ENCODE data around the gene MTNR1B. TPM values are rescaled to one million over a fixed set of nuclear protein-coding genes. Genes with fewer than 3 reads are reported as not detected.

The MTNR1B gene
- total RNA-seq, 4 donors from 2014 or later = not detected

DNA sequence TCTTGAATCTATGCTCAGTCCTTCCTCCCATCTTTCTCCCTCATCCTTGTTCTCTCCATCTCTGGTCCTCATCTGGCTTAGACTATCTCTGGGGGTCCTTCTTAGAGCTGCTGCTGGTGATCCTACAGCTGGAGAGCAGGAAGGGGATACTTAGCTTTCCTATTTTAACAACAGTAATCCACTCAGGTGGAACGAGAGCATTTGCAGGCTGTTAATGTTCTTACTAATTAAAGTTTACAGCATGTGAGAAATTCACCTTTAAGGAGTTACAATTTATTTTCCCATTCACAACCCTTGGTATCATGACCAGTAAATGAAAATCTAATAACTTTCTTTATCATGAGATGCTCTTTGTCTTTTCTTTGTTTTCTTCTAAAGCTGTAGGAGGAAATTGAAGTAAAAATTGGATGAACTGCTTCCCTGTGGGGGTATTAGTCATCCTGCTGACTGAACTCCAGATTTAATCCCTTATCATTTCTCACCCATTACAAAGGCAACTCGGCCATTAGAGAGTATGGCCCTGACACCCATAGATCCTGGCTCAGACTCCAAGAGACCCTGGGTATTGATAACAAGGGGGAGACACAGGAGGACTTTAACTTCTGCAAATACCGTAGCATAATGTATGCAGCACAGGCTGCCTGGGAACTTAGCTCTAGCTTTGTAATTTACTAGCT, 37.6 kb upstream of the MTNR1B start:
- TF ChIP-seq POLR2AphosphoS5 (IDR thresholded peaks at IDR 0.05) (no peak), POLR2A (IDR thresholded peaks at IDR 0.05) (no peak), EP300 (IDR thresholded peaks at IDR 0.05) (no peak)
- TF ChIP-seq, protein P1, sequence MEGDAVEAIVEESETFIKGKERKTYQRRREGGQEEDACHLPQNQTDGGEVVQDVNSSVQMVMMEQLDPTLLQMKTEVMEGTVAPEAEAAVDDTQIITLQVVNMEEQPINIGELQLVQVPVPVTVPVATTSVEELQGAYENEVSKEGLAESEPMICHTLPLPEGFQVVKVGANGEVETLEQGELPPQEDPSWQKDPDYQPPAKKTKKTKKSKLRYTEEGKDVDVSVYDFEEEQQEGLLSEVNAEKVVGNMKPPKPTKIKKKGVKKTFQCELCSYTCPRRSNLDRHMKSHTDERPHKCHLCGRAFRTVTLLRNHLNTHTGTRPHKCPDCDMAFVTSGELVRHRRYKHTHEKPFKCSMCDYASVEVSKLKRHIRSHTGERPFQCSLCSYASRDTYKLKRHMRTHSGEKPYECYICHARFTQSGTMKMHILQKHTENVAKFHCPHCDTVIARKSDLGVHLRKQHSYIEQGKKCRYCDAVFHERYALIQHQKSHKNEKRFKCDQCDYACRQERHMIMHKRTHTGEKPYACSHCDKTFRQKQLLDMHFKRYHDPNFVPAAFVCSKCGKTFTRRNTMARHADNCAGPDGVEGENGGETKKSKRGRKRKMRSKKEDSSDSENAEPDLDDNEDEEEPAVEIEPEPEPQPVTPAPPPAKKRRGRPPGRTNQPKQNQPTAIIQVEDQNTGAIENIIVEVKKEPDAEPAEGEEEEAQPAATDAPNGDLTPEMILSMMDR (IDR thresholded peaks at IDR 0.05) = no peak
- Histone ChIP-seq H3K36me3 (no peaks in the 10 kb centered on the region), H3K27me3 (no peaks in the 10 kb centered on the region), H3K9me3 (no peaks in the 10 kb centered on the region), H3K4me1 (no peaks in the 10 kb centered on the region), H3K4me3 (no peak overlapping the region), H3K27ac (no peak overlapping the region)
- ATAC-seq = no peak
- 40 to 58% methylated on average over 1 to 3 of the region's 3 CpGs for WGBS, 2 donors (ENCODE audit: low coverage in 1 of 2)

DNA sequence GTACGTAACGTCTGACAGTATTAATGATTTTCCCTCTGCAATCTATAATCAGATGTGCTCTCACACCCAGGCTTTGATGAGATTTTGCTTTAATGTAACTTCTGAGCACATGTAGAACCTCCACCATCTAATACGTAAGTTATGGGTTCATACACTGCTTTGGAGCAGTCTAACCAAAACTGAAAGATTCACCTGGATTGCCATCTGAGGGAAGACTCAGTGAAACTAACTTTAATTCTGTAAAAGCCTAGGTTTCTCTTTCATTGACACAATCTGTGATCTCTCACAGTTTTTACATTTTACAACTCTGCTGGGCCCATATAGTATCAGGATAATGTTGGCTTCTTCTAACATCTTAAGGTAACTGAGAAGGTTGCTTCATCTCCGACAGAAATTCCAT, 30.1 kb upstream of the MTNR1B start:
- H3K9me3 ChIP-seq = no peaks in the 10 kb centered on the region
- no peaks in the 10 kb centered on the region for H3K27me3 ChIP-seq
- H3K27ac ChIP-seq = no peak overlapping the region
- WGBS, 2 donors (ENCODE audit: low coverage in 1 of 2) = 84 to 85% methylated on average over 4 of the region's 4 CpGs
- H3K4me3 ChIP-seq = no peak overlapping the region
- no peaks in the 10 kb centered on the region for H3K36me3 ChIP-seq
- H3K4me1 ChIP-seq = no peaks in the 10 kb centered on the region
- TF ChIP-seq EP300 (IDR thresholded peaks at IDR 0.05) (no peak), POLR2A (IDR thresholded peaks at IDR 0.05) (no peak), POLR2AphosphoS5 (IDR thresholded peaks at IDR 0.05) (no peak)
- TF ChIP-seq, protein P1 (IDR thresholded peaks at IDR 0.05) = no peak
- no peak for ATAC-seq

DNA sequence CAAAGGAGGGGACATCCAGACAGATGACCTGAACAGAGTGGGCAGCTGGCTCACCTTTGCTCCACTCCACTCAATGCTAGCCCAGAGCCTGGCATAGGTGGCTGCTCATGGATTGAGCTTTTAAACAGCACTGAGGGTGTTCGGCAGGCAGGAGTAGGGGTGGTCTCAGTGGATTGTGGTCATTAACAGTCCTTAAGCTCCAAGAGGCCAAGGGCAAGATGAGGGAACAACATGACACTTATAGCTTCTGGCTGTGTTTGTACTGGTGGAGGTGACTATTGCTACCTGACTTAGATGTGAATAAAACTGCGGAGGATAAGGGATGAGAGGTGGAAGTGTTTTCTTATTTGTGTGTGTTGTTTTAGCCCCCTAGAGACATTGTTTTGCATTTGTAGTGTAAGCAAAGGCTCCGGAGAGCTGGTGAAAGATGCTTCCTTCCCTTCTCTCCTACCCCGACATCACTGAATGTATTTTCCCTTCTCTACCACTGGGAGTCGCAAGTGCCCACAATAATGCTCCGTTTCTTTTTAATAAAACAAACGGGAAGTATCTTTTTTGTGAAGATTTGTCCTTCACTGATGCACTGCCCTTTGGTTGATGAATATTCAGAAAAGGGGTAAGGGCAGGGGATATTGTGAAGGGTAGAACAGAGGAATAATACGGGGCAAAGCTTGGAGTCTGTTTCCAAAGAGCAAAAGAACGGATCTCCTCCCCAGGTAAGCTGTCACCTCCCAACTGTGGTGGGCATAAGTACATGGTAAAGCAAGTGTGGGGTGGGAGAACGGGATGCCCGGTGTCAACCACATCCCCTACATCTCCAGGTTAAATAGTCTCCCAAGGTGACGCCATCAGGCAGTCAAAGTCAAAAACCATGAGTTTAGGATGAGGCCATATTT, 27.5 kb upstream of the MTNR1B start:
- TF ChIP-seq POLR2A (IDR thresholded peaks at IDR 0.05) = no peak
- TF ChIP-seq, protein P1 (IDR thresholded peaks at IDR 0.05) = peak; percentile 34 to 59 (median 49)
- no peak overlapping the region for H3K4me3 ChIP-seq
- no peak overlapping the region for H3K27ac ChIP-seq
- H3K36me3 ChIP-seq = no peaks in the 10 kb centered on the region
- ATAC-seq = no peak
- 19 to 33% methylated on average over 10 to 12 of the region's 12 CpGs for WGBS, 2 donors (ENCODE audit: low coverage in 1 of 2)
- H3K9me3 ChIP-seq = no peaks in the 10 kb centered on the region
- H3K27me3 ChIP-seq = no peaks in the 10 kb centered on the region
- no peaks in the 10 kb centered on the region for H3K4me1 ChIP-seq

DNA sequence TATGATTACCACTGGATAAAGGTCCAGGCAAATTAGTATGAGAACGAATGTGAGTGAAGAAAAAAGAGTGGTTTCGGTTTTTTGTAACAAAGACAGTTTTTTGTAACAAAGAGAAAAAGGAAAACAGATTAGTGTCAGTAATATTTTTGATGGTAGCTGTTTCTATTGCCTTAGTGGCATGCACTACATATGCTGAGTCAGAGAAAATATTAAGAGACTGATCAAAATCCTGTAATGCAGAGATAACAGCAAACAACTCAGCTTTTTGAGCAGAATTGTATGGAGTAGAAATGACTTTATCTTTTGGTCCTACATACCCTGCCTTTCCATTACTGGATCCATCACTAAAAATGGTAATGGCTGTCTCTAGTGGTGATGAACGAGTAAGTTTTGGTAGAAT, 22.7 kb upstream of the MTNR1B start:
- H3K4me1 ChIP-seq = no peaks in the 10 kb centered on the region
- no peaks in the 10 kb centered on the region for H3K36me3 ChIP-seq
- TF ChIP-seq POLR2AphosphoS5 (IDR thresholded peaks at IDR 0.05) = no peak
- TF ChIP-seq, protein P1 (IDR thresholded peaks at IDR 0.05) = no peak
- TF ChIP-seq POLR2A (IDR thresholded peaks at IDR 0.05) = no peak
- no peak for TF ChIP-seq EP300 (IDR thresholded peaks at IDR 0.05)
- no peaks in the 10 kb centered on the region for H3K27me3 ChIP-seq
- H3K9me3 ChIP-seq = no peaks in the 10 kb centered on the region
- no peak overlapping the region for H3K27ac ChIP-seq
- ATAC-seq = no peak
- no peak overlapping the region for H3K4me3 ChIP-seq
- WGBS, 2 donors (ENCODE audit: low coverage in 1 of 2) = 70 to 94% methylated on average over 3 of the region's 3 CpGs

All from gastroesophageal sphincter (tissue), 4 donors.